ENCODE measurements around the gene FGF18. TPM values are rescaled to one million over a fixed set of nuclear protein-coding genes. Genes with fewer than 3 reads are reported as not detected.

The FGF18 gene
- total RNA-seq, 1 experiment from 2014 or later = 1.1 TPM

DNA sequence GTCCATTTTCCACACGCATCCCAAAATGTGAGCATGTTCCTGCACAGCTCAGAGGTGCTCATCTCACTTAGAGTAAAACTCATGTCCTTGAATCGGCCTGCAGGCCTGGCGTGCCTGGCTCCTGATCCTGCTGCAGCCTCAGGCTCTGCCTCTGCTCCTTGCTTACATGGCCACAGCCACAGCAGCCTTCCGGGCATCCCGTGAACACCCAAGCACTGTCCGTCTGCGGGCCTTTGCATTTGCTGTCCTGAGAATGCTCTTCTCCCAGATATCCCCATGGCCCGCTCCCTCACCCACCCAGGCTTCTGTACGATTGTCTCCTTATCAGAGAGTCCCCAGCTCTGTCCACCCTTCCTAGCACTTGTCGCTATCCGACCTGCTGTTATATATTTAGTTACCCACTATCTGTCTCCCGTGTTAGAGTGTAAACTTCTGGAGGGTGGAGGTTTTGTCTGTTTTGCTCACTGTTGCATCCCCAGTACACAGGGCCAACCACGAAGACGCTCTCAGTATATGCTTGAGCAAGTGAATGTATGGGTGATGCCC is 21.9 kb downstream of the FGF18 start:
- no peak for DNase-seq (ENCODE audit: low spot score)

DNA sequence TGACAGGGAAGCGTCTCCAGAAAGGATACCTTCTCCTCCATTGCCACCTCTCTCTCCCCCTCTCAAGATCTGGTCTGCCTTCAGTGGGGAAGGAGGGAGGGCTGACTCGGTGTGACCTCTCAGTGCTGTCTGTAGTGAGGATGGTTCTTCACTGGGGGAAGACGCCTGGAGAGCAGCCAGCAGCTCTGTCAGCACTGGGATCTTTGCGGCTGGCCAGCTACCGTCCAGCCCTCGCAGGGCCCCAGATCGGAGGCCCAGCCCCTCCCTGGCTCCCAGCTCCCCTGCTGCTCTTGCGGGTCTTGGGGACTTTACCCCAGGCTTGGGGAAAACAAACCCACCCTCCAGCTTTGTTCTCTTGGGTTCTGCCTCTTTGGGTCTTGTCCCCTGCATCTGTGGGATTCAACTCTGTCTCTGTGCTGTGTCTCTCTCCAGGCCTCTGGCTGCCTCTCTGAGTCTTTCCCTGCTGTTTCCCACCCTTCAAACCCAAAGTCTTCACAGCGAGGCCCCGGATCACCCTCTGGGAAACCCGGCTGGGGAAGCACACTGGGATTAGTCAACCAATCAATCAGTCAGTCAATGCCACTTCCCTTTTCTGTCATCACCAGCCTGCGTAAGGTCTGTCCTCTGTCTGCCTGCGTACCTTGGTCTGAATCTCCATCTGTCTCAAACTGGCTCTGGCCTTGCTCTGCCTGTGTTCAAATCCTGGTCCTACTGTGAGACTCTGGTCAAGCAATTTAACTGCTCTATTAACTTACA is 23.0 kb downstream of the FGF18 start:
- DNase-seq (ENCODE audit: low spot score) = no peak

DNA sequence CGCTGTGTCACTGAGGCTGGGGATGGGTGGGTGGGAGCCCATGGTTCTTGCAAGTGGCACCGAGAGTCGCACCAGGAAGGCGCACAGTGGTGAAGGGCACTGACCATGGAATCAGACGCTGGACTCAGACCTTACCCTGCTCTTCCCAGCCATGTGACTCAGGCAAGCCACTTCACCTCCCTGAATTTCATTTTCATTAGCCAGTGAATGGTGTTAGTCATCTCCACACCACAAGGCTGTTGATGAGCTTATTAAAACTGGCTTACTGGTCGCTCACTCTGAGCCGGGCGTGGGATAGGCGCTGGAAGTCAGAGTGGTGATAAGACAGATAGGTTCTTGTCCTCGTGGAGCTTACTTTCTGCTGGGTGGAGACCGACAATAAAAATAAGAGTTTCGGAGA is 25.1 kb downstream of the FGF18 start:
- peak; percentile 80 for DNase-seq (ENCODE audit: low spot score)

DNA sequence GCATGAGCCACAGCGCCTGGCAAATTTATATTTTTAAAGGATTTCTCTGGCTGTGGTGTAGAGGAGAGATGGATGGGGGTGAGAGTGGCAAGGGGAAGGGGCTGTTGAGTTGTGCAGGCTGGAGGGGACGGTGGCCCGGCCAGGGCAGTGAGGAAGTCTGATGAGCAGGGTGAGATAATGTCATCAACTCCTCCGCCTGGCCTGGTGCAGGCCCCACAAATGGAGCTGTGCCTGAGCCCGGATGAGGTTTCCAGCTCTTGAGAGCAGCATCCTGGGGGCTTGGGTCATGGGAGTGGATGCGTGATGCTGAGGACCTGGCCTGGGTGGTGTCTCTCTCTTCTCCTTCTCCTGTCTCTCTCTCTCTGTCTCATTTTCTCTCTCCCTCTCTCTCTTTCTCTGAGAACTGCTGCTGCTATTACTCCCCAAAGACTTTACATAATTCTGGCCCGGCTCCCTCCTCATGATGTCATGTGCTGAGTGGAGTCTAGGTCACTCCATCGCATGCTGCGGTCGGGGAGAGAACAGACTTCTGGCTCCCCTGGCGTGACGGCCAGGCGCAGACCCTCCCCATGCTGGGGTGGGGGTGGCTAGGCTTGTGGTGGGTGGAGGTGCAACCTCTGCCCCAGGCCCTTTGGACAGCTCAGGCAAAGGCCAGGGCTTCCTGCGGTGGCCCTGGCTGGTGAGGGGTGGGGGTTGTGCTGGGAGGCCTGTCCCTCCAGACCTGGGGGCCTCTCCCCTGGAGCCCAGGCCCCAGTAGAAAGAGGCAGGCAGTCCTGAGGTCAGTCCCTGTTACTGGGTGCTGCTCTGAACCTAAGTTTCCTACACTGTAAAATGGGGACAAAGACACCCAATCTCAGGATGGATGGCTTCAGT is 26.4 kb downstream of the FGF18 start:
- no peak for DNase-seq (ENCODE audit: low spot score)

DNA sequence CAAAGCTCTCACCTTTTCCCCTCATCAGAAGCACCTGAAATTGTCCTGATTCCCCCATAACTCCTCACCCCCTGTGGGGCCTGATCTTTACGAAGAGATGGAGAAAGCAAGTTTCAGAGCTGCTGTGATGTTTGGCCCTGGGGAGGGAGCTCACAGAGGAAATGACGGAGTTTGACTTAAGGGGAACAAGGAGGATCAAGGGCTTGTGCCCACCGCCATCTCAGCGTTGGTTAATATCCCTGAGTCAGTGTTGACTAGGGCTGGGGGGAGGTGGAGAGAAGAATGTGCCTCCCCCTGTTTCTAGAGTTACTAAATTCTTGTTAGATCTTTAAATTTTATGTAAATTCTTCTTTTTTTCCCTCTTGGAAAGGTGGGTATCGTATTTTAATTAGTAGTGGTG is 27.8 kb downstream of the FGF18 start:
- DNase-seq (ENCODE audit: low spot score) = no peak

DNA sequence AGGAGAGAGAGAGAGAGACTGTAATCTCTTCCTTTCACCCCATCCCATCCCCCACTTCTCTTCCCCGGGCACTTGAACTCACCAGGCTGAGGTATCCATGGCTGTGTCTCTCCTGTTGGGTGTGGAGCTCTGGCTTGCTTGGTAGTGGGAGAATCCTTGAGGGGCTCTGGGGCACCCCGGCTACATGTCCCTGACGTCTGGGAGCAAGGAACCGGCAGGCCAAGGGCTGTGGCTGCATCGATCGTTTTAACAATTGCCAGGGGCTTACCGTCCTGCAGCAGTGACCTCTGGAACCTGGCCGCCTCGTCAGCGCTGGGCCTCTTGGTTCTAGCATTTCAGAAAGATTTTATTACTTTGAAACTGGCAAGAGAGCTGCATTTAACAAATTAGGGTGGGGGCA is 30.0 kb downstream of the FGF18 start:
- no peak for DNase-seq (ENCODE audit: low spot score)

DNA sequence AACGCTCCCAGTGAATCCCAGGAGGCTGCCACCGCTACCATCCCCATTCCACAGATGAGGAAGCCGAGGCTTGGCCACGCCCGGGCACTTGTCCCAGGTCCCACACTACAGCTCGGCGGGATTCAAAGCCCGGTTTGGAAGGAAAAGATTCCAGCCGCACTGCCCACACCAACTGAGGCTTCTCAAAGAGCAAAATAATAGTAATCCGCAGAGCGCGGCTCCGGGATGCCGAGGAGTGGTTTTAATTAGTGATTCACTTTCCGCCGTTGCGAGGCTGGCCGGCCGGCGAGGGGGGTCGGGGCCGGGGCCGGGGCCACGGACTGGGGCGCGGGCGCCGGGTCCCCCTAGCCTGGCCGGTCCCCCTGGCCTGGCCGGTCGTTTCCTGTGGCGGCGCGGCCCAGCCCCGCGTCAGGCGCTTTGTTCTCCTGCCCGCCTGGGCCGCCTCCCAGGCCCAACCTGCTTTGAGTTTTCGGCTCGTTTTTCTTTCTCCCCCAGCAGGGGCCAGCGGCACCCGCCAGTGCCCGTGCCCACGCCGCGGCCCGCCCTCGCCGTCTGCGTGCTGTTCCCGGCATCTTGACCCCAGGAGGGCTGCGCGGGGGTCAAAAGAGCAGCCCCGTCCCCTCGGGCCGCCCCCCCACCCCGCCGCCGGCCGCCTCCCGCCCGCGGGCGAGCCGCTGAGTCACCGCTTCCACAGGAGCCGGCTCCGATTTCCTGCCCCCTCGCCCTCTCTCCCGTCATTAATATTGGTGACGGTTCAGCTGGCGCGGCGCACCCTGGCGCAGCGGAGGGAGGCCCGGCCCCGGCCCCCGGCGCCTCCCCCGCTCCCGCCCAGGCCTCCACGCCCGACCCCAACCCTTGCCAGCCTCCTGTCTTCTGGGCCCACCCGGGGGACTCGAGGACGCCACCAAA is 31.2 kb downstream of the FGF18 start:
- DNase-seq (ENCODE audit: low spot score) = peak; percentile 67

DNA sequence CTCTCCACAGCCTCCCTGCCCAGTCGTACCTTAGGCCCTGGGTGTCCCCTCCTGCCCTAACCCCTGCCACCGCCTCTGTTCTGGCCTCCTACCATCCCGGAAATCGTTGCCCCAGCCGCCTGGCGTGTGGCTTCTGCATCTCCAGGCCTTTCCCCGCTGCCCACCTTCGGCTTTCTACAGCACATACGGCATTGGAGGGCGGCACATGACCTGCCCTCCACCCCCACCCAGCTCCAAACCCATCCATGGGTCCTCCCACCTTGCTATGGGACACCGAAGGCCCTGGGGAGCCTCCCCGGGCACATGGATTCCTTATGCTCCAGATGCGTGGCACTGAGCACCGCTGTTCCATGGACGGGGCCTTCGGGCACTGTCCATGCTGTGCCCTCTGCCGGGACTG is 32.0 kb downstream of the FGF18 start:
- DNase-seq (ENCODE audit: low spot score) = no peak

DNA sequence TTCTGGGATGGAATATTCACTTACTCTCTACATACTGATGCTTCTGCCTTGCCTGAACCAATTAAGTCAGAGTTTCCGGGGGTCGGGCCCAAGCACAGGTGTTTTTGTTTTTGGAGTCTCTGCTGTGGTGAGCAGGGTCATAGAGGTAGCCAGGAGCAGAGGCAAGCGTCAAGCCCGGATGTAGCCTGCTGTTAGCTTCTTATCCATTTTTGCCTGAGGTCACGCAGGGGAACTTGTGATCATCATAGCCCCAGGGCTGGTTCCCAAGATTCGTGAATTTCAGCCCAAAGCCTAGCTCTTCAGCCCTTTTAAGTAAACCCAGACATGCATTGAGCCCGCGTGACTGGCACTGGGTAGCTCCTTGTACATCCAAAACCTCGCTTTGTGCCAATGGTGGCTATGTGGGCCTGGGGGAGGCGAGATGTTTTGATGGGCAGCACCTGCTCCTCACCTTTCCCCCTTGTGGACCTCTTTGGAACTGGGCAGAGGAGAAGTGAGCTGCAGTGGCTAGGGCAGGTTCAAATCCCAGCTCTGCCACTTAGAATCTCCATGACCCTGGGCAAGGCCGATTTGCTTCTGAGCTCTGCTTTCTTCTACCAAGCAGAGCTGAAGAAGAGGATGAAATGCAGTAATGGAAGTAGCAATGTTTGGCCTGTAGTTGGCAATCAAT is 33.7 kb downstream of the FGF18 start:
- DNase-seq (ENCODE audit: low spot score) = no peak

DNA sequence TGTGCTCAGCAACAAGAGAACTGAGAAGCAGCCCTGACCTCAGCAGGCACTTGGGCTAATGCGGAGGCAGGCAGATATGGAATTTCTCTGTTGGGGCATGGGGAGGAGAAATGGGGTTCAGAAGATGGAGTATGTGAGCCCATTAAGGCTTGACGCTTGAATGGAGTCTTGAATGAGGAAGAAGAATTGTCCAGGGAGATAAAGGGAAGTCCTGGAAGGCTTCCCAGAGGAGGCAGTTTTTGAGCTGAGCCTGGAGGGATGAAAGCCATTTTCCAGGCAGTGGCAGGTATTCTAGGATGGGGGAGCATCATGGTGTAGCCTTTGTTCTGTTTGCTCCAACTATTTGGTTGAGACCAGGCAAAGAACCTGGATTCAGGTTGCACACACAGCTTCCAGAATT is 34.5 kb downstream of the FGF18 start:
- DNase-seq (ENCODE audit: low spot score) = no peak

DNA sequence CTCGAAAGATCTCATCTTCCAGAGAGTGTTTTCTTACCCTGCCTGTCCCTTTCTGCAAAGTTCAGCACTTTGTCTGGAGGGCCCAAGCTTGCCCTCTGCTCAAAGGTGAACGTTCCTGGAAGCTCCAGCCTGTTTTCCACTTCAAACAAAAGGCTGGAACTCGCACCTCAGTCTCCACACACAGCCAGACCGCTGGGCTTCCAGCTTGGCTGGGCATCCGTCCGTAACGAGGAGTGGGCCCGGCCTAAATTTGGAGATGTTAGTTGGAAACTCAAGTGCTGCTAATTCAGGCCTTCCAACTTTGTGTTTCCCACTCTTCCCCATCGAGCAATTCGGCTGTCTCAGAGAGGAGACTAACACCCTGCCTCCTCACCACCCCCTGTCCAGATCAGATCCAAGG is 35.1 kb downstream of the FGF18 start:
- DNase-seq (ENCODE audit: low spot score) = no peak

DNA sequence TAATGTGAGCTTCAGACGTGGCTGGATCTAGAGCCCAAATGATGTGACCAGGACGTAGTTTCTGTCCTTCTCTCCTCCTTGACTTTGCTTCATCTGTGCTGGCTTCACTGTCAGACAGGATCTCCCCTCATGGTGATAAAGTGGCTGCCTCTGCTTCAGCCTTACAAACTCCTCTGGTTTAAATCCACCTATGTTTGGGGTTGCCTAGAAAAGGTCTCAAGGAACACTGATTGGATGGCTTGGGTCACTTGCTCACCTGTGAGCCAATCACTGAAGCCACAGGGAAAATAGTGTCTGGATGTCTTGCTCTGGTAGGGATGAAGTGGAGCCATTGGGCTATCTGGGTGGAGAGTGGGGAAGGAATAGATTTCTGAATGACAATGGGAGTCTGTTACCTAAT is 36.1 kb downstream of the FGF18 start:
- no peak for DNase-seq (ENCODE audit: low spot score)

DNA sequence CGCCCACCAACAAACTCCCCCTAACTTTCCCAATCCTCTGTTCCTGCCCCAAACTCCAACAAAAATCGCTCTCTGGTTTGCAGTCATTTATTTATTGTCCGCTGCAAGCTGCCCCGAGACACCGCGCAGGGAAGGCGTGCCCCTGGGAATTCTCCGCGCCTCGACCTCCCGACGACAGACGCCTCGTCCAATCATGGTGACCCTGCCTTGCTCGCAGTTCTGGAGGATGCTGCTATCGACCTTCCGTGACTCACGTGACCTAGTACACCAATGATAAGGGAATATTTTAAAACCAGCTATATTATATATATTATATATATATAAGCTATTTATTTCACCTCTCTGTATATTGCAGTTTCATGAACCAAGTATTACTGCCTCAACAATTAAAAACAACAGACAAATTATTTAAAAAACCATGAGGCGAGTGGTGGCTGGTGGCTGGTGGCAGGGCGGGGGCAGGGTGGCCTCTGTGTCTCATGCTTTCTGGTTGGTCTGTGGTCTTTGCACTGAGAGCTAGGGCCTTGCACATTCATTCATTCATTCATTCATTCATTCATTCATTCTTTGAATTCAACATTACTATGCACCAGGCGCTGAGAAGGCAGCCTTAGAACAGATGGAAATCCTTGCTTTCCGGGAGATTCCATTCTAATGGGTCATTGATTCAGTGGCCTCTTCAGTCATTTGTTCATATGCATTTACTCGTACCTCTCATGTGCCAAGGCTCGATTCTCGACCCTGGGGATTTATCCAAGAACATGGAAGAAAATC is 37.9 kb downstream of the FGF18 start:
- no peak for DNase-seq (ENCODE audit: low spot score)

DNA sequence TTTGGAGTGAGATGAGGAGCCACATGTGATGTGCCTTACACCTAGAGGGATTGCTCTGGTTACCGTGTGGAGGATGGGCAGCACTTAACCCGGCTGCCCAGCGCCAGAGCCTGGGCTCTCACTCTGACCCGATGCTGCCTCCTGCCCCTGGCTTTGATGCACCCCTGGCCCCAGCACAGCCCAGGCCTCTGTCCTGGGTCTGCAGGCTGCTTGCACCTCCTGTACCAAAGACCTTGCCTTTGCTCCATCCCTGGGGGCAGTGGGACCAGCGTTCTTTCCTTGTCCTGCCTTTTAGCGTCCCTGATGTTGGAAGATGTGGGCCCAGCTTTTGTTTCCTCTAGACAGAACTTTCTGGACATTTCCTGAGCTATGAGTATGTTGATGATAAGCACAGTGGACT is 40.4 kb downstream of the FGF18 start:
- DNase-seq (ENCODE audit: low spot score) = no peak

DNA sequence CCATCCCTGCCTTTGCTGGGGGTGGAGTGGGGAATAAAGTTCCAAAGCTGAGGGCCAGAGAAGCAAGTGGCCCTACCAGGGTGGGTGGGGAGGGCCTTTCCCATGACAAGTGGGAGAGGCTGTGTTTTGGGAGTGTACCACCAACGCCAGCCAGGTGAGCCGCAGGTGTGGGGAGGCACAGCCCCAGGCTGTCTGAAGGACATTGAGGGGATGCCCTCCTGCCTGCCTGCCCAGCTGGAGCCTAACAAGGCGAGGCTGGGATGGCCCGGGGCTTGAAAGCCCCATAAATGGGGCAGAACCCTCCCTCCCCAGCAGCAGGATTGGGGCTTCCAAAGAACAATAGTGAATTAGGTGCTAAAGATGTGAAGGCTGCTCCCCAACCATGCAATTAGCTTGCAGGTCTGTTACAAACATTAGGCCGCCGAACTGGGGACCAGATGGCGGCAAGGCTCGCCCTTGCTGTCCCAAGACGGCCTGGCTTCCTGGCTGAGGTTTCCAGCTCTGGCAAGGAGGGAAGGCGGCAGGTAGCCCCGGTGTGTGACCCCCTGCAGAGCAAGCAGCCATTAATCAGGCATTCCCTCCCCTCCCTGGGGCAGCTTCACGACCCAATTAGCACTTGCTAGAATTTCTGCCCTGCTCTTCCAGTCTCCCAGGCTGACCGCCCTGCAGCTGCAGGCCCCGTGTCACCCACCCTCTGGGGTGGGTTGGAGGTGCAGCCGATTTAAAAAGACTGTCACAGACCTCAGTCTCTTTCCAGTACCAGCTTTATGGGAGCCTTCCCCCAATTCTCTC is 42.9 kb downstream of the FGF18 start:
- DNase-seq (ENCODE audit: low spot score) = no peak

DNA sequence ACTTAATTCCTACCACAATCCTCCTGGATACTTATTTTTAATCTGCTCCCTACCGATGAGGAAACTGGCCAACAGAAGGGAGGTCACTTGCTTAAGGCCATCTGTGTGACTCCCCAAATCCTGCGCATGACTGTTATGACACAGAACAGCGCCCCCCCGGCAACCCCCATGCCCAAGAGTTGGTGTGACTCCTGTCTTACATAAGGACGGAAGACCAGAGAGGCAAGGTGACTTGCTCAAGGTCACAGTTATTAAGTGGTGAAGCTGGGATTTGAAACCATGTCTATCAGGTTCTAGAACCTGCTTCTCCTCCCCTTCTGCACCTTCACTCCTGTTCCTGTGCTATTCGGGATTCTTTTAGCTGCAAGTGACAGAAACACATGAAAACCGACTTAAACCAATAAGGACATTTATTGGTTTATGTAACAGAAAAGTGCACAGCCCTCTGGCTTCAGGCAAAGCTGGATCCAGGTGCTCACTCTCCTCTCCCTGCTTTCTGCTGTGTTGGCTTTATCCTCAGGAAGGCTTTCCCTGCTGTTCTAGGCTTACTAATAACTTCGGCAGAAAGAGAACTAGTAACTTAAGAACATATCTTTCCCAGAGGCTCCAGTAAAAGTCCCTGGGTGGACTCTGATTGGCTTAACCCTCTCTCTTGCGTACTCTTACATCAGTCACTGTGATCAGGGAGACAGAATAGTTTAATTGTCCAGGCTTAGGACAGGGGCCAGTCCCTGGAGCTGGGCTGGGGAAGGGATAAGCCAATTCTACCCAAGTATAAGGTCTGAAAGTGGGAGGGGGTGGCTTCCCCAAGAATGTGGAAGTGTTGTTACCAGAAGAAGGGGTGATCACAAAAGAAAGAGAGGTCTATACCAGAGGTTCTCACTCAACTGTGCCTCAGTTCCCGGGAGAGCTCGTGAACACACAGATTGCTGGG is 43.7 kb downstream of the FGF18 start:
- DNase-seq (ENCODE audit: low spot score) = no peak

DNA sequence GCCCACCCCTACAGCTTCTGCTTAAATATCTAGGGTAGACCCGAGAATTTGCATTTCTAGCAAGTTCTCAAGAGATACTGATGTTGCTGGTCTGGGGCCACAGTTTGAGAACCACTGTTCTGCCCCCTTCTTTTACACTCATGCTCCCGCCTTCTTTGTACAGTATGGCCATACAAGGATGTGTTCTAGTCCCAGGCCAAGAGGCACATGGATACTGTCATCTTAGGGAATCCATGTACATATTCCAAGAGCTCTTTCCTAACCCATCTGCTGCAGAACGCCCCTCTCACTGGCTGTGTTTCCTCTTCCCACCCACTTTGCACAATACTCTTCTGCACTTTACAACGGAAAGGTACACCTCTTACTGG is 44.4 kb downstream of the FGF18 start:
- no peak for DNase-seq (ENCODE audit: low spot score)

DNA sequence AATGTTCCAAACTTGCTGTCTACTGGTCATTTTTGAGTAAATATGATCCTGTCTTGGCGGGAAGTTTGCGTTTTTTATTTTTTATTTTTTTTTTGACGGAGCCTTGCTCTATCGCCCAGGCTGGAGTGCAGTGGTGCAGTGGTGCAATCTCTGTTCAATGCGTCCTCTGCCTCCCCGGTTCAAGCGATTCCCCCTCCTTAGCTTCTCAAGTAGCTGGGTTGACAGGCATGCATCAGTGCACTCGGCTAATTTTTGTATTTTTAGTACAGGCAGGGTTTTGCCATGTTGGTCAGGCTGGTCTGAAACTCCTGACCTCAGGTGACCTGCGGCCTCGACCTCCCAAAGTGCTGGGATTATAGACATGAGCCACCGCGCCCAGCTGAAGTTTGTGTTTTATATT is 45.4 kb downstream of the FGF18 start:
- DNase-seq (ENCODE audit: low spot score) = no peak

DNA sequence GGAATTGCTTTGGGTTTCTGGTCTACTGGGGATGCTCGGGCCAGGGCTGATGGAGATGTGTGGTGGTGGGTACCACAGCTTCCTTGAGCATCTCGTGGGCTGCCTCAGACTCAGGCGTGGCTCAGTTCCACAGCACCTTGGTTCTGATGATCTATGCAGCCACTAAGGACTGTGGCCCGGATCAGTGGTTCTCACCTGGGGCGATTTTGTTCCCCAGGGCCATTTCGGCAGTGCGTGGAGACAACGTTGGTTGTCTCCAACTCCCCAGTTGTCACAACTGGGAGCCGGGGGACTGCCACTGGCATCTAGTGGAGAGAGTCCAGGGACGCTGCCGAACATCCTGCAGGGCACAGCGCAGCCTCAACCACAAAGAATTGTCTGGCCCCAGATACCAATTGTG is 47.7 kb downstream of the FGF18 start:
- no peak for DNase-seq (ENCODE audit: low spot score)

Data from A172 (cell line).